ENCODE data around the gene ZFP2.

ZFP2 gene

GRCh38 chr5:178981381-178981780, 85.7 kb downstream of the ZFP2 start:
- DNase-seq (ENCODE audit: low spot score) = no peak

Measured in SW480 (cell line).